ENCODE measurements around the gene ACKR3.

The ACKR3 gene

DNA sequence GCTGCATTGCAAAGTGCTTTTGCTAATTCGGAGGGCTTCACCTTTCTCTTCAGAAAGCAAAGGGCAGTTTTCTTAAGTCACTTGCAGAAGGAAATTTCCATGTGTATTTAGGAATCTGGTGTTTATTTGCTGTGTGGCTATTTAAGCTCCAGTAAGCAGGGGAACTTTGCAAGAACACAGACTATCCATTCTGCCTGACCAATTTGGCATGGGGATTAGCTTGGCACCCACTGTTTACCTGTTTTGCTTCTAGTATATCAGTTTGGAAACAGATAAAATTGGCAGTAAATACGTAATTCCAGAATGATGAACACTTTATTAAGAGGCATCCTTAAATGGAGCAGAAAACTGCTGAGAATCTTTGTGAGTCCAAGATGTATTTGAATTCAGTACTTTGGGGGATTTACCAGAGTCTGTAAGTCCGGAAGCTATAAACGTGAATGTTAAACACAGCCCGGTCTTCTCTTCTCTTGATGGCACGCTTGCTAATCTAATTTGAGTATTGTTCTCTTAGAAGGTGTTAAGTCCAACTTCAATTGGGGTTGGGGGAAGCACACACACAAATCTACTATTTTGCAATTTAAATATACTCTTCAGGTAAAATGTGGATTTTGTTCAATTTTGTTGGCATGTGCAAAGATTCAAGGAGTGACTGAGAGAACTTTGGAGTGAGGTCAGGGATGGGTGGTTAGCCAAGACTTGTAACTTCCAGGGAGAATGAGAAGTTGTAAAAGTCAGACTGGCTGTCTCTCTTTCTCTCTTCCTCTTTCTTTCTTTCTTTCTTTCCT lies 650 bp downstream of the ACKR3 start:
- DNase-seq = no peak

DNA sequence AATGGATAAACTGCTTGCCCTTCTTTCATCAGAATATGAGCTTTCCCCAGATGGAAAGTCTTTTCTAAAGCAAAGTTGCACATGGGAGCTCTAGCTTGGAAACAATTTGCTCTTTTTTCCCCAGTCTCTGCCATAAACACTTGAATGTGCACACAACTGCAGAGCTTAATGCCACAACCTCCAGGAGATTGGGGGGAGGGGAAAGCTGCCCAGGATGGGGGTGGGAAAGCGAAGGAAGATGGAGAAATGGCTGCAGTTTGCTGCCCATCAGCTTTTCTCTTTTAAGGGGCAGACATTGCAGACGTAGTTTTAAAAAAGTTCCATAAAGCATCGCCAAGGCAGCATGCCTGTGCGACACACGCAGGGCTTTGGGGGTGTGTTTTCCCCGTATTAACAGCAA lies 1.5 kb downstream of the ACKR3 start:
- DNase-seq = no peak

DNA sequence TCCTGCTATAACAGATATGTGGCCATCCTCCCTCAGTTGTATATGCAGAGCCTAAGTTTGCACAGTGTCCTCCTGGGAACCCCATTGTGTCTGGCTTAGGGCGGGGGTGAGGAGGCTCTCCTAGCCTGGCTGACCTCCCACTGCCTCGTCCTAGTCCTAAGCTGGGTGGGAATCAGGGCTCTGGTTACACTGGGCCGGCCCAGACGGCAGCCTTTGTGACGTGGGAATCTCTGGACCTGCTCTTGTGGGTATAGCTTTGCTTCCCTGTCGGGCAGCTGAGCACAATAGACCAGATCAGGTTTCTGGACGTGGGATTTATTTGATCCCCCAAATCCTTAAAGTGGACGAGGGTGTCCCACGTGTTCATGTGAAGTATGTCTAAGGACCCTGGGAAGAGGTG lies 2.9 kb downstream of the ACKR3 start:
- DNase-seq = no peak

DNA sequence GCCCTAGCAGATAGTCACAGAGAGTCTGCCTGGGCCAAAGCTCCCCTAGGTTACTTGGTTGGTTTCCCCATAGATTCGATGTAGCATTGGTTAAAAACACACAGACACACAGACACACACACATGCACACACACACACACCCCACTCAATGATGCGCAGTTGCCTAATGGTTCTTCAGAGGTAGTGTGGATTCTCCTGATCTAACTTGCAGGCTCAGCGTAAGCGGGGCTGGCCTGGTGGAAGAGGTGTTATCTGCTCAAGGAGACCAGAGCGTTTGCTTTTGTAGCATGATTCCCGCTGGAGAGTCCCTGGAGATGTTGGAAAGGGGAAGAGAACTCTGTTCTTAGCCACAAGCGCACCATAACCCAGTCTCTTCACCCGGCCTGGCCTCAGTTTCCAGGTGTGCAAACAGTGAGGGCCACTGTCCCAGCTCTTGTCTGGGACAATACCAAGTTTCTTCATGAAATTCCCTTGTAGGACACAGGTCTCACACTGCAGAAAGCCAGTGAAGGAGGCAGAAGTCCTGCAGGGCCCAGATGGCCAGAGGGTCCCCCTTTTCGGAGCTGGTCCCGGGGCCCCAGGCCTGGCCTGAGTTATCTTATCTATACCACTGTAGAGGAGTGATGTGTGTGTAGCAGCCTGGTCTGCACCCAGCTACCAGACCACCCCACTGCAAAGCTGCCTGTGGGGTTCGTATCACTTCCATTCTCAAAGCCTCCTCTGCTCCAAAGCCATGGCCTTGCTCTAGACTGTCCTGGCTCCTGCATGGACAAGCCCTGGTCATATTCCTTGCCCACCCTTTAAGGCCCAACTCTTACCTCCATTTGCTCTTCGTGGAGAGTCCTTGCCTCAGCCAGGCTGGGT lies 3.7 kb downstream of the ACKR3 start:
- DNase-seq = no peak

DNA sequence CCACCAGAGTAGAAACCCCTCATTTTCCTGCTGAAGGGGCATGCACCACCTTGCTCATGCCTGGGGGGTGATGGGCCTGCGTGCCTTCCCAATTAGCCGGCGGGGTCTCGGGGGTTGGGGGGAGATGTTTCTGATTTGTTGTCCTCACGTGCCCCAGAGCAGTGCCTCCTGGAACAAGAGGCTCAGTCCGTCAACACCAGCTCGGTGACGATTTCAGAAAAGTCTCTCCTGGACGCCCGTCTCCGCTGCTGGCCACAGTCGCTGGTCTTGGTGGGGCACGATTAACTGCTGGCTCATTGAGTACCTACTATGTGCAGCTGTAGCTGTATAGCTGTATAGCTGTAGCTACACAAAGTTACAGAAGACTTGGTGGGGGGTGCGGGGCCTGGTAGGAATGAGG lies 4.4 kb downstream of the ACKR3 start:
- no peak for DNase-seq

DNA sequence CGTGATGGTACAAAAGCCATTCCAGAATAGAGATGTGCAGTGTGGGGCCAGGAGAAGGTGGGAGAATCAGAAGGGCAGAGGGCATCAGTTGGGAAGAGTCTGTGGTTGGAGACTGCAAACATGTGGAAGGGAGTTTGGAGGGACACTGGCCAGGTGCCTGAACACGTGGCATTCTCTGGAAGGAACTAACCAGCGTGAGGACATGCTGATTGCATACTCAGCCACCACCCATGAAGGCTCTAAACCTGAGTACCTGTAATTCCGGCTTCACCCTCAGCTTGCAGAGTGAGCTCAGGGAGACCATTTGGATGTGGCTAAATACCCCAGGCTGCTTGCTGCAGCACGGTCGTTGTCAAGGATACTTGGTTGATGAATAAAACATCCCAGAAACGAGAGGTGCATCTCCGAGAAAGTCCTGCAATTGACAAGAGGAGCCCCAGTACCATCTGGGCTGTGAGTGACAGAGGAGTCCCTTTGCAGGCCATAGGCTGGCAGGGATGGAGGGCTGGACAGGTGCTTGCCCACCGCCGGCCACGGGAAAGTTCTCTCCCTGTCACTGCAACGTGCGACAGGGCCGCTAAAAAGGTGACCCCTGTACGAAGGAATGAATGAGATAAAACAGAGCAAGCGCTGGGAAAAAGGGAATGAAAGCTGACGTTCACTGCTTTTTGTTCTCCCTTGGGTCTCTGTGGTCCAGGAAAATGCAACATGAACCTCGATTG lies 5.0 kb downstream of the ACKR3 start:
- DNase-seq = no peak

DNA sequence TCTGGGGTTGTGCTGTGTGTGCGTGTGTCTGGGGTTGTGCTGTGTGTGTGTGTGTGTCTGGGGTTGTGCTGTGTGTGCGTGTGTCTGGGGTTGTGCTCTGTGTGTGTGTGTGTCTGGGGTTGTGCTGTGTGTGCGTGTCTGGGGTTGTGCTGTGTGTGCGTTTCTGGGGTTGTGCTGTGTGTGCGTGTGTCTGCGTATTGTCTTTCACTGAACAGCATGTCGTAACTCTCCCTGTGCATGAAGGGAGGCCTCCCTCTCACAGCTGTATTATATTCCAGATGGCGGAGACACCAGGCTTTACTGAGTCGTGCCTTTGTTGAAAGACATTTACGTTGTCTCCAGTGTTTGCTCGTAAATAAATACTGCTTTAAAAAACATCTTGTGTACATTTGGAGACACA lies 5.9 kb downstream of the ACKR3 start:
- no peak for DNase-seq

DNA sequence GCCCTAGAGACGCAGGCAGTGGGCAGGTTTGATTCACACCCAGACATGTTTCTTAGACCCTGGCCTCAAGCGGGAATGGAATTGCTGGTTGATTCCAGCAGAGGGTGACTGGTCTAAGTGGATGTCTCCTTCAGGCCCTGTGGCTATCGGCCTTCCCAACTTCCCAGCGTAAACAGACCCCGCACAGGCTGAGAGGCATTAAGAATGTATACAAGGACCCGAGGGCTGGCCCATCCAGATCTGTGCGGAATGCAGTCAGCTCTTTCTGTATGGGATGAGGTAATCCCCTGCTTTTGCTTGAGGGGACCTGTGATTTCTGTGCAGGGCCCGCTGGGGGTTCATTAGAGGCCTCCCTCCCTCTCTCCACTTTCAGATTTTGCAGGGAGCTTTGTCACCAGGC lies 6.5 kb downstream of the ACKR3 start:
- no peak for DNase-seq

DNA sequence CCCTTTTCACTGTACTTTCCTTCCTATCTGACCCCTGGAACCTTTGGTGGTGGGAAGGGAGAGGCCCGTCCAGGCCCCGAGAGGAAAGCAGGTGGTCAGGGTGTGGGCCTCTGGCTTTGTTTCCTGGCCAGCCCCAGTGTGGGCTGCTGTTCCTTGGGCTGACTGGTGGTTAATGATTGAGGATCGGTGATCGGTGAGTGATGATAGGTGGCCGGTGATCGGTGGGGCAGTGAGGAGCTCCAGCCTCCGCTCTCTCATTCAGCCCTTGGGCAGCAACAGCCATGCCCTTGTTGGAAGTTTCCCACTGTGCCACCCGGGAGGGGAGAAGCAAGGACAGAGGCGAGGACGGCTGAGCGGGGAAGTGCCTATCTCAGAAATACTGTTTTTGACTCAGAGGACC lies 7.3 kb downstream of the ACKR3 start:
- no peak for DNase-seq

DNA sequence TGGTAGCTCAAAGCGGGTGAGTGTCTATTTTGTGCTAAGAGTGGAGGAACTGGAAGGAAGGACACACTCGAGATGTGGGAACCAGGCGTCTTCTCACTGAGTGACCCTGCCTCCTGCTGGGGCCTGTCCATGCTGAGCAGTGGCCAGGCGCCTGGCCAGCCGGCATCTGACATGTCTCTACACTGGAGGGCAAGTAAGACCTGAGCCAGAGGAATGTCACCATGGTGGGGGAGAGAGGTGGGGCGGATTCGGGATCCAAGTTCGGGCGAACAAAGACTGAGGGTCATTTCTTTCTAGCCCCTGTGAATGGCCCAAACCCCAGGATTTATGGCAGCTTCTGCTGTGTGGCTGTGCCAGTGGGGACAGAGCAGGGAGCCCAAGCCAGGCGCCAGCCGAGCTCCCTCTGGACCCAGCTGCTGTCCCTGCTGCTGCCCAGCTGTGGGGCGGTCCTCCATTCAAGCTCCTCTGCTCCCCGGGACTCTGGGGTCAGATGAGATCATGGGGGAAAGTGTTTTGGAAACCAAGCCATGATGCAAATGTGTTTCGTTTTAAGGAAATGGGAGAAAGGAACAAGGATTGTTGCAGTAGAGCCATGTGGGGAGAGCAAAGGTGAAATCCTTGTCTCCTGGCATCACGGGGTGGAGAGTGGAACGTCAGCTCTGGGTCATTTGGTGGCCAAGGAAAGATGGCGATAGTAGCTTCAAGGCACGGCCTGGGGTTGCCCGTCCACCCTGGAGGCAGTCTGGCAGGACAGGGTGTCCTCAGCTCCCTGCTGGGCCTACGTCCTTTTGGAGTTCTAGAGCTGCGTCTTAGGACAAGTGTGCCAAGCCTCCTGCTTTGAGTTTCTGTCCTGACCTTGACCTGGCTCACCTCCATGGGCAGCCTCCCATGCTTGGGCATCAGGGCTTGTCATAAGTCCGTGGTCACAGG lies 8.1 kb downstream of the ACKR3 start:
- DNase-seq = no peak

DNA sequence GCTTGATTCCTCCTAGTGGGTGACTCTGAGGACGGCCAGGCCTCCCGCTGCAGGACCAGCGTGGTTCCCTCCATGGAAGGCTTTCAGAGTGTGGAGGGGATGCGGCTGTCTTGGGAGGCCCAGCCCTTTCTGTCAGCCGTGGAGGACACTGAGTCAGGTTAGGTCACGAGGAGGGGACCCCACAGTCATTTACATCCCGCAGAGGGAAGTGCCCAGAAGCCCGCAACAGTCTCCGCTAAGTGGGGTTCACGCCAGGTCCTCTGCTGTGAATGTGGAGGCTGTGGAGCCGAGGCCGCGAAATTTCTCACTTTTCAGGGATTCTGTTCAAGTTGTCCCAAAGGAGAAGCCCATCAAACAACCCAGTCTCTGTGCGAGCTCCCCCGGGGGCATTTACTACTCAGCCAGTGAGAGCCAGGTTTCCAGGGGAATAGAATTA lies 8.8 kb downstream of the ACKR3 start:
- no peak for DNase-seq

DNA sequence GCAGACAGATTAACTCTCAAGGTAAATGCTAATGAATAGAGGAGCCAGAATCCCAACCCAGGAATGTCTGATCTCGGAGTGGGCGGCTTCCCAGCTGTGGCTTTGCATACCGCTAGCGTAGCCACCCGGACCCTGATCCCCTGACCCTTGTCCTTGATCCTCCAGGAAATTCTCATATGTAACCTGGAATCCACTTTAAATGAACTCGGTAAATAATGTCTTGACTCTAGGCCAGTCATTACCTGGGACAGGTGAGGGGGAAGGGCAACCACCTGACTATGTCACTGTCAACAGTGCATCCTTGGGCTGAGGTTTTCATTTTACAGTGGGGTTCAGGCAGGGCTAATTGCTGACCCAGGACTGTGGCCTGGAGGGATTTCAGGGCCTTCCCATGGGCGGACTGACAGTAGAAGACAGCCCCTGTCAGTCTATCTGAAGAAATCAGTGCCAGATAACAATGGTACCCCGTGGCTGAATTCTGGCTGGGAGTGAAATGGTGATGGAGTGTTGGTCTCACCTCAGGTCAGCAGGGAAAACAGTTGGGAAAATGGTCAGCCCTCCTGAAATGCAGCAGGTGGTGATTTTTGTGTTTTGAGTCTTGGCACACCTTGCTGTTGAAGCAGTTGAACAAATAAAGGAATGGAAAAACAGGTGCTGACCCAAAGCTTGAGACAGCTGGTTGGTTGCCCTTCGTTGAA lies 9.6 kb downstream of the ACKR3 start:
- no peak for DNase-seq

DNA sequence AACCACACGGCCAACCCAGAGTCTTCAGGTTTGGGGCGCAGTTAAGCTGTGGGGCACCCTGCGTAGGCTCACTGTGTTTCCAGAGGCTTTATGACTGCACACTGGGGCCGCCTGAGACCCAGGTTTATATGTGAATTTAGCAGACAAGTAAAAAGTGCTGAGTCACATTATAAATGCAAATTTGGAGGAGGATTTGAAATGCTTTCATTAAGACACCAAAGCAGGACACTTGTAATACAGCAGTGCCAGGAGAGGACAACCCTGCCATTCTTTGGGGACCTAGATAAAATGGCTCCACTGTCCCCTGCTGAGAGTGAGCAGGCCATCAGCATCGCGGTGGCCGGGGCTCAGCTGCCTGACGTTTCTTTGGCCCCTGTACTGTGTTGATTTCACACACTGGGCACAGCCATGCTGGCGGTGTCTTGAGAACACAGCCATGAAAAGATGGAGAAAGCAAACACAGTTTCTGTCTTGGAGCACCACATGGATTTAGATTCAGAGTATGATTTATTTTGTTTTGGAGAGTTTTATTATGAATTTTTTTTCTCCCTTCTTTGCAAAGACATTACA lies 10.2 kb downstream of the ACKR3 start:
- DNase-seq = no peak

DNA sequence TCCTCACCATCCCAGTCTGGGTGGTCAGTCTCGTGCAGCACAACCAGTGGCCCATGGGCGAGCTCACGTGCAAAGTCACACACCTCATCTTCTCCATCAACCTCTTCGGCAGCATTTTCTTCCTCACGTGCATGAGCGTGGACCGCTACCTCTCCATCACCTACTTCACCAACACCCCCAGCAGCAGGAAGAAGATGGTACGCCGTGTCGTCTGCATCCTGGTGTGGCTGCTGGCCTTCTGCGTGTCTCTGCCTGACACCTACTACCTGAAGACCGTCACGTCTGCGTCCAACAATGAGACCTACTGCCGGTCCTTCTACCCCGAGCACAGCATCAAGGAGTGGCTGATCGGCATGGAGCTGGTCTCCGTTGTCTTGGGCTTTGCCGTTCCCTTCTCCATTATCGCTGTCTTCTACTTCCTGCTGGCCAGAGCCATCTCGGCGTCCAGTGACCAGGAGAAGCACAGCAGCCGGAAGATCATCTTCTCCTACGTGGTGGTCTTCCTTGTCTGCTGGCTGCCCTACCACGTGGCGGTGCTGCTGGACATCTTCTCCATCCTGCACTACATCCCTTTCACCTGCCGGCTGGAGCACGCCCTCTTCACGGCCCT lies 11.2 kb downstream of the ACKR3 start:
- no peak for DNase-seq

DNA sequence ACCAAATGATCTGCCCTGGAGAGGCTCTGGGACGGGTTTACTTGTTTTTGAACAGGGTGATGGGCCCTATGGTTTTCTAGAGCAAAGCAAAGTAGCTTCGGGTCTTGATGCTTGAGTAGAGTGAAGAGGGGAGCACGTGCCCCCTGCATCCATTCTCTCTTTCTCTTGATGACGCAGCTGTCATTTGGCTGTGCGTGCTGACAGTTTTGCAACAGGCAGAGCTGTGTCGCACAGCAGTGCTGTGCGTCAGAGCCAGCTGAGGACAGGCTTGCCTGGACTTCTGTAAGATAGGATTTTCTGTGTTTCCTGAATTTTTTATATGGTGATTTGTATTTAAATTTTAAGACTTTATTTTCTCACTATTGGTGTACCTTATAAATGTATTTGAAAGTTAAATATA lies 11.9 kb downstream of the ACKR3 start:
- DNase-seq = no peak

DNA sequence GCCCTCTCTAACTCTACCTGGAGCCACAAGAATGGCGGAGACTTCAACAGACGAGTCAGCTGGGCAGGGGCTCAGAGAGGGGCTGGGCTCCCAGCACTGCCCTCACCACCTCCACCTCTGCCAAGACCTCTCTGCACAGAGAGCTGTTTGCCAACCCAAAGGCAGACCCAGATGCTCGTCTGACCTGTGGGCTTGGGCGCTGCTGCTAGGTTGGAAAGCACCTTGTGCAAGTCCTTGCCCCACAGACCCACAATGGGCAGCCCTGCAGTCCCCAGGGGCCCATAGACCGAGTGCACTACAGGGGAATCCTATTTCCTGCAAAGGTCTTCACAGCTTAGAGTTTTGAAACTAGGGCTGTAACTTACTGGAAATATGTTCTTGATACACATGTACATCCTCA lies 13.3 kb downstream of the ACKR3 start:
- no peak for DNase-seq

DNA sequence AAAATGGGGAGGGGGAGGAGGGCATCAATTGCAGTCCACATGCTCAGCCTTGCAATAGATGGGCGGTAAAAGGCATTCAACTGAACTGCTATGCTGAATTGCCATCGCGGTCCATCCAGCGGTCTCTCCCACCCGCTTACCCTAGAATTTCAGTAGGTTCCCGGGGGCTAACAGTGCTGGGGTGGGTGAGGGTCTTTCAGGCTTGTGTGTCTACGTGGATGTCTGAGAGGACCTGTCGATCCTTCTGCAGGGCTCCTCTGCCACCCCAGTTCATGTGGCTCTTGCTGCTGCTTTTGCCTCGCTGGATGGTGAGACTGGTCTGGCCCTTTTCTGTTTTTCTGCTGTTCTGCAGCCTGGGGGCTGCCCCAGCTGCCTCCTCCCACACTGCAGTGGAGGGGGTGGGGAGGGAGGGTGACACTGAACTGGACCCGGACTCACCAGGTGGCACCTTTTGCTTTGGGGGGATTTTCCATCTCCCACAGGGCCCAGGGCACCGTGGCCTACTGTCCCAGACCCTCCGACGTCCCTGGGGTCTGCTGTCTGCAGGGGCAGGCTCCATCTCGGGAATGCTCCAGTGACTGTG lies 14.1 kb downstream of the ACKR3 start:
- DNase-seq = no peak

DNA sequence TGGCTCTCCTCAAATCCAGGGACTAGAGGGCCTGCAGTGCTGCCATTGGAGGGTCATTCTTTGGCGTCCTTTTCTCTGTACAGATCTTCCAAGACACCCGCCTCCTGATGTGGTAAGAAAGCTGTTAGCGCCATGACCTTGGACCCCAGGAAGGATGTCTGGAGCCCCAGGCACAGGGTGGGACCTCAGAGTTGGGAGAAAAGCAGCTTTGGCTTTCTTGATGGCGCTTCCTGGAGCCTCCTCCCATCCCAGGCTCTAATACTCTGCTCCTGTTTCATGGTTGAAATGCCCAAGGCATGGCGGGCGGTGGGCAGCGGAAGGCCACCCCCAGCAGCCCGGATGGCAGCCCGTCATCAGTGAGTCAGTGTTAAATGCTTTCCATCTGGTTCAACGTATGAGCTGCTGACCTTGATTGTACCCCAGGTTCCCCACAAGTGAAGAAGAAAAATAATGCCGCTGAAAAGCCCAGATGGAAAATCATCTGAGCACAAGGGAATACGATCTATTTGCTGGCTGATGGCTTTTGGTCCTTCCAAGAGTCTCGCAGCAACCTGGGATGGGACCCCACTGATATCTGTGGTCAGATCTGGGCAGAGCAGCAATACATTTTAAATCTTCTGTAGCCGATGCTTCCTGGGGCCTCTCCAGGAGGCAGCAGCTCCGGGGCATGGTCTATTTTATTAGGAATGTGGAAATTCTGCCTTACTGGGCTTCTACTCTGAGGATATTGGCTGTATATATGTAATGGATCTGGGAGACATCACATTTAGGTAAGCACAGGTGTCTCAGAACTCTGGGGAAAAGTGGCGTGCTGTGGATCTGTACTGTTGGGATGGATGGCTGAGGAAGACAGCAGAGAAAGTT lies 15.1 kb downstream of the ACKR3 start:
- DNase-seq = no peak

DNA sequence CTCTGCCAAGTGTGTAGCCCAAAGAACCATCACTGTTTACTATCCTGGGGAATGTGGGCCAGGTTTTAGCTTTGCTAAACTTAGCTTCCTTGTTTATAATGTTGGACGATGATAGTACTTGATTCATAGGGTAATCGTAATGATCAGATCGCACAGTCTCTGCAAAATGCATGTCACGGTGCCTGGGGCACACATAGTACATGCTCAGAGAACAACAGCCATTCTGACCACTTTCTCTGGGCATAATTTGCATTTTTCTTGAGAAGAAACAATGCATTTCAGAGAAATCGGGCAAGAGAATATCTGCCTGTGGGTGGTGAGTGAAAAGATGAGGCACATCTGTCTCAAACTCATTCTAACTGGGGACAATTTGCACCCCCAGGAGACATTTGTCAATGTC lies 16.3 kb downstream of the ACKR3 start:
- DNase-seq = no peak
